LHCN-M2 (cell line): ENCODE measurements around the gene TOX2. TPM values are rescaled to one million over a fixed set of nuclear protein-coding genes. Genes with fewer than 3 reads are reported as not detected.

Source experiments
- DNase-seq: peaks from one replicate; pipeline ENCODE4 v3.0.0-alpha.2; 2012; ENCODE audit warnings: low read depth
- total RNA-seq: library from RNA; depleted of rRNA; stranded (reverse); fragments of >200 nt; gene quantifications from 2 replicates; pipeline ENCODE4 v1.2.3, GENCODE V29; 2014

TOX2 gene
- total RNA-seq, 1 experiment from 2014 or later = 1.6 TPM

- no peak for DNase-seq
Observed at GRCh38 chr20:44098657-44099056, 184.0 kb downstream of the TOX2 start.

GRCh38 chr20:44099832-44100231, 185.2 kb downstream of the TOX2 start:
- no peak for DNase-seq

GRCh38 chr20:44102582-44102981, 187.9 kb downstream of the TOX2 start:
- DNase-seq = no peak

GRCh38 chr20:44104798-44105517, 190.3 kb downstream of the TOX2 start:
- peak; percentile 94 for DNase-seq

- DNase-seq = no peak
Observed at GRCh38 chr20:44106615-44107014, 192.0 kb downstream of the TOX2 start.

GRCh38 chr20:44109951-44110361, 195.3 kb downstream of the TOX2 start:
- no peak for DNase-seq

GRCh38 chr20:44110816-44111568, 196.3 kb downstream of the TOX2 start:
- DNase-seq = no peak

- DNase-seq = peak; percentile 33
Observed at GRCh38 chr20:44111712-44112335, 197.2 kb downstream of the TOX2 start.

- no peak for DNase-seq
Observed at GRCh38 chr20:44112456-44112855, 197.8 kb downstream of the TOX2 start.

GRCh38 chr20:44112889-44113617, 198.4 kb downstream of the TOX2 start:
- DNase-seq = no peak

GRCh38 chr20:44113618-44114376, 199.1 kb downstream of the TOX2 start:
- DNase-seq = no peak

GRCh38 chr20:44115181-44115580, 200.5 kb downstream of the TOX2 start:
- DNase-seq = no peak

- no peak for DNase-seq
Observed at GRCh38 chr20:44115762-44116644, 201.4 kb downstream of the TOX2 start.

- DNase-seq = no peak
Observed at GRCh38 chr20:44117296-44118184, 202.9 kb downstream of the TOX2 start.

GRCh38 chr20:44118185-44119033, 203.8 kb downstream of the TOX2 start:
- no peak for DNase-seq
